Measurements from ENCODE around the gene EGFR. TPM values are rescaled to one million over a fixed set of nuclear protein-coding genes. Genes with fewer than 3 reads are reported as not detected.
A peak's percentile ranks its signal among the peaks of the same experiment; 100 is the strongest.

EGFR gene
- polyA plus RNA-seq, 1 of the 3 experiments (the other 2 are of a cell fraction): 37.6 TPM

DNA sequence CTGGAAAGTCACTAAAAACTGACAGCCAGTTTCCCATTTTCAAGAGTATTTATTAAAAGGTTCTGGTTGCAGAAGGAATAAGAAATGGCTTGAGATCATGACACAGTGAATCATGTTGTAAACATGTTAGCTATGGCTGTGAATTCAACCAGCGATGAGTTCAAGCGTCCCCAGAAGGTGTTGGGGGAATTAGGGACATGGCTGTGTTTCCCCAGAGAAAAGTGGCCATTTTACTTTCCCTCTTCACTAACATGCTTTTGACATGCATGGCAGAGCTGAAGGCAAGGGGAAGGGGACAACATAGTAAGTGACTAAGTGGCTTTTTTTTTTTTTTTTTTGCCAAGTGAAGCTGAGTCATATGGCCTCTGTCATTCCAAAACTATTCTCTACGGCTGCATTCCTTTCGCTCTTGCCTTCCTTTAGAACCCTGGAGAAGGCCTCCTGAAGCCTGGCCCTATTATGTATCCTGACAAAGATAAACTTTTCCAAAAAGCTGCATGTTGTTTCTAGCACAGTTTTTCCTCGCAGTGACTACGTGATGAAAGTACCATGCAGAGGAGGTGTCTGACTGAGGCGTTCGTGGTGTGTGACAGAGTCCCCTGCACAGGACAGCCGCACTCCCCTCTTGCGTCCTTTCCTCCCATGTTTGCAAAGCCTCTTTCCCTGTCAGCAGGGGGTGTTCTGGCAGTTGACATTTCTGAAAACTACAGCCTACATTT, 46.9 kb downstream of the EGFR start:
- CTCF ChIA-PET: interaction anchor here (0.9 to 2.4 kb wide), 4 partner anchors 9 to 277 kb away, joined by 3 to 13 read pairs (median 4); no protein-coding TSS in a partner anchor
- DNase-seq: no peak
- Histone ChIP-seq H2AFZ (ENCODE audit: low read depth) (no peak overlapping the region), H3K27ac (ENCODE audit: low read depth in 2 of 2, low read length in 1 of 2) (peak overlapping the region; percentile 82 to 97; a peak in 3 of 4 replicates), H3K9me2 (no peaks in the 10 kb centered on the region), H3K27me3 (ENCODE audit: insufficient read depth) (no peaks in the 10 kb centered on the region), H3K9me3 (no peaks in the 10 kb centered on the region), H3F3A (replicated peaks; ENCODE audit: insufficient read depth) (peaks cover 42% of the 10 kb centered on the region), H3K4me3 (ENCODE audit: low read depth in 2 of 2, low read length in 1 of 2) (peak overlapping the region in 1 of 2 experiments; percentile 23; a peak in 1 of 4 replicates), H3K79me2 (ENCODE audit: insufficient read depth) (peaks cover 85% of the 10 kb centered on the region), H3K4me2 (peak overlapping the region; percentile 72), H3K9ac (peak overlapping the region; percentile 70), H4K20me1 (ENCODE audit: insufficient read depth) (no peaks in the 10 kb centered on the region; the same call in 1 of the 2 replicates), H3K4me1 (ENCODE audit: control insufficient read depth in 1 of 2, insufficient read depth in 2 of 2, low read depth in 1 of 2, low read length in 1 of 2) (peaks cover 19 to 60% of the 10 kb centered on the region in 2 experiments), H3K36me3 (replicated peaks in 1 of 2; ENCODE audit: control insufficient read depth in 1 of 2, insufficient read depth in 2 of 2, low read length in 1 of 2) (peaks cover 3 to 32% of the 10 kb centered on the region in 2 experiments)
- WGBS (ENCODE audit: low lambda C conversion rate): 19% methylated on average over 10 of the region's 10 CpGs
- POLR2A ChIA-PET: no interaction called here
- TF ChIP-seq, protein P1, sequence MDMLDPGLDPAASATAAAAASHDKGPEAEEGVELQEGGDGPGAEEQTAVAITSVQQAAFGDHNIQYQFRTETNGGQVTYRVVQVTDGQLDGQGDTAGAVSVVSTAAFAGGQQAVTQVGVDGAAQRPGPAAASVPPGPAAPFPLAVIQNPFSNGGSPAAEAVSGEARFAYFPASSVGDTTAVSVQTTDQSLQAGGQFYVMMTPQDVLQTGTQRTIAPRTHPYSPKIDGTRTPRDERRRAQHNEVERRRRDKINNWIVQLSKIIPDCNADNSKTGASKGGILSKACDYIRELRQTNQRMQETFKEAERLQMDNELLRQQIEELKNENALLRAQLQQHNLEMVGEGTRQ (IDR thresholded peaks at IDR 0.05; ENCODE audit: borderline replicate concordance, low read depth, low read length): no peak
- TF ChIP-seq RFX5 (IDR thresholded peaks at IDR 0.05; ENCODE audit: low read length) (no peak), CHD2 (IDR thresholded peaks at IDR 0.05; ENCODE audit: low read length, partially characterized antibody) (no peak), RXRA (IDR thresholded peaks at IDR 0.05; ENCODE audit: borderline replicate concordance, low read depth) (no peak), POLR2AphosphoS5 (IDR thresholded peaks at IDR 0.05; ENCODE audit: low read depth, low read length) (peak; percentile 35; the same call in 1 of the 2 replicates), GATA2 (CRISPR knock-in tag; IDR thresholded peaks at IDR 0.05) (no peak), FOSL2 (IDR thresholded peaks at IDR 0.05; ENCODE audit: borderline replicate concordance, low read depth) (peak; percentile 98), EZH2phosphoT487 (IDR thresholded peaks at IDR 0.05; ENCODE audit: borderline replicate concordance, low read depth) (no peak), RAD21 (IDR thresholded peaks at IDR 0.05; ENCODE audit: low read length) (peak; percentile 4; the same call in 1 of the 2 replicates), TCF12 (IDR thresholded peaks at IDR 0.05) (peak; percentile 79), TAF1 (IDR thresholded peaks at IDR 0.05; ENCODE audit: borderline replicate concordance, low read depth, low read length) (peak; percentile 54; the same call in 1 of the 2 replicates), EP300 (IDR thresholded peaks at IDR 0.05; ENCODE audit: borderline replicate concordance in 1 of 2, low read depth in 1 of 2, low read length in 1 of 2) (peak in 1 of 2 experiments; percentile 84; a peak in 2 of 4 replicates), NFIC (IDR thresholded peaks at IDR 0.05; ENCODE audit: borderline replicate concordance) (peak; percentile 82), YY1 (IDR thresholded peaks at IDR 0.05; ENCODE audit: low read depth) (peak; percentile 37; the same call in 1 of the 2 replicates), TEAD4 (IDR thresholded peaks at IDR 0.05; ENCODE audit: borderline replicate concordance, insufficient read depth) (peak; percentile 94), NRF1 (IDR thresholded peaks at IDR 0.05; ENCODE audit: low read depth, low read length) (no peak), MXI1 (IDR thresholded peaks at IDR 0.05; ENCODE audit: low read depth, low read length) (no peak)
- TF ChIP-seq, protein P2, sequence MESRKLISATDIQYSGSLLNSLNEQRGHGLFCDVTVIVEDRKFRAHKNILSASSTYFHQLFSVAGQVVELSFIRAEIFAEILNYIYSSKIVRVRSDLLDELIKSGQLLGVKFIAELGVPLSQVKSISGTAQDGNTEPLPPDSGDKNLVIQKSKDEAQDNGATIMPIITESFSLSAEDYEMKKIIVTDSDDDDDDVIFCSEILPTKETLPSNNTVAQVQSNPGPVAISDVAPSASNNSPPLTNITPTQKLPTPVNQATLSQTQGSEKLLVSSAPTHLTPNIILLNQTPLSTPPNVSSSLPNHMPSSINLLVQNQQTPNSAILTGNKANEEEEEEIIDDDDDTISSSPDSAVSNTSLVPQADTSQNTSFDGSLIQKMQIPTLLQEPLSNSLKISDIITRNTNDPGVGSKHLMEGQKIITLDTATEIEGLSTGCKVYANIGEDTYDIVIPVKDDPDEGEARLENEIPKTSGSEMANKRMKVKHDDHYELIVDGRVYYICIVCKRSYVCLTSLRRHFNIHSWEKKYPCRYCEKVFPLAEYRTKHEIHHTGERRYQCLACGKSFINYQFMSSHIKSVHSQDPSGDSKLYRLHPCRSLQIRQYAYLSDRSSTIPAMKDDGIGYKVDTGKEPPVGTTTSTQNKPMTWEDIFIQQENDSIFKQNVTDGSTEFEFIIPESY (IDR thresholded peaks at IDR 0.05; ENCODE audit: borderline replicate concordance, low read depth): 0 out of 2 replicates have a peak, but pooled peaks have one; percentile 44
- TF ChIP-seq, protein P3, sequence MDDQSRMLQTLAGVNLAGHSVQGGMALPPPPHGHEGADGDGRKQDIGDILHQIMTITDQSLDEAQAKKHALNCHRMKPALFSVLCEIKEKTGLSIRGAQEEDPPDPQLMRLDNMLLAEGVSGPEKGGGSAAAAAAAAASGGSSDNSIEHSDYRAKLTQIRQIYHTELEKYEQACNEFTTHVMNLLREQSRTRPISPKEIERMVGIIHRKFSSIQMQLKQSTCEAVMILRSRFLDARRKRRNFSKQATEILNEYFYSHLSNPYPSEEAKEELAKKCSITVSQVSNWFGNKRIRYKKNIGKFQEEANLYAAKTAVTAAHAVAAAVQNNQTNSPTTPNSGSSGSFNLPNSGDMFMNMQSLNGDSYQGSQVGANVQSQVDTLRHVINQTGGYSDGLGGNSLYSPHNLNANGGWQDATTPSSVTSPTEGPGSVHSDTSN (IDR thresholded peaks at IDR 0.05): peak; percentile 80
- TF ChIP-seq, protein P4, sequence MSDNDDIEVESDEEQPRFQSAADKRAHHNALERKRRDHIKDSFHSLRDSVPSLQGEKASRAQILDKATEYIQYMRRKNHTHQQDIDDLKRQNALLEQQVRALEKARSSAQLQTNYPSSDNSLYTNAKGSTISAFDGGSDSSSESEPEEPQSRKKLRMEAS (IDR thresholded peaks at IDR 0.05; ENCODE audit: low read depth): peak; percentile 55; the same call in 1 of the 2 replicates
- TF ChIP-seq, protein P5, sequence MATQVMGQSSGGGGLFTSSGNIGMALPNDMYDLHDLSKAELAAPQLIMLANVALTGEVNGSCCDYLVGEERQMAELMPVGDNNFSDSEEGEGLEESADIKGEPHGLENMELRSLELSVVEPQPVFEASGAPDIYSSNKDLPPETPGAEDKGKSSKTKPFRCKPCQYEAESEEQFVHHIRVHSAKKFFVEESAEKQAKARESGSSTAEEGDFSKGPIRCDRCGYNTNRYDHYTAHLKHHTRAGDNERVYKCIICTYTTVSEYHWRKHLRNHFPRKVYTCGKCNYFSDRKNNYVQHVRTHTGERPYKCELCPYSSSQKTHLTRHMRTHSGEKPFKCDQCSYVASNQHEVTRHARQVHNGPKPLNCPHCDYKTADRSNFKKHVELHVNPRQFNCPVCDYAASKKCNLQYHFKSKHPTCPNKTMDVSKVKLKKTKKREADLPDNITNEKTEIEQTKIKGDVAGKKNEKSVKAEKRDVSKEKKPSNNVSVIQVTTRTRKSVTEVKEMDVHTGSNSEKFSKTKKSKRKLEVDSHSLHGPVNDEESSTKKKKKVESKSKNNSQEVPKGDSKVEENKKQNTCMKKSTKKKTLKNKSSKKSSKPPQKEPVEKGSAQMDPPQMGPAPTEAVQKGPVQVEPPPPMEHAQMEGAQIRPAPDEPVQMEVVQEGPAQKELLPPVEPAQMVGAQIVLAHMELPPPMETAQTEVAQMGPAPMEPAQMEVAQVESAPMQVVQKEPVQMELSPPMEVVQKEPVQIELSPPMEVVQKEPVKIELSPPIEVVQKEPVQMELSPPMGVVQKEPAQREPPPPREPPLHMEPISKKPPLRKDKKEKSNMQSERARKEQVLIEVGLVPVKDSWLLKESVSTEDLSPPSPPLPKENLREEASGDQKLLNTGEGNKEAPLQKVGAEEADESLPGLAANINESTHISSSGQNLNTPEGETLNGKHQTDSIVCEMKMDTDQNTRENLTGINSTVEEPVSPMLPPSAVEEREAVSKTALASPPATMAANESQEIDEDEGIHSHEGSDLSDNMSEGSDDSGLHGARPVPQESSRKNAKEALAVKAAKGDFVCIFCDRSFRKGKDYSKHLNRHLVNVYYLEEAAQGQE (IDR thresholded peaks at IDR 0.05; ENCODE audit: low read depth, low read length): peak; percentile 72; the same call in 1 of the 2 replicates
- TF ChIP-seq, protein P6, sequence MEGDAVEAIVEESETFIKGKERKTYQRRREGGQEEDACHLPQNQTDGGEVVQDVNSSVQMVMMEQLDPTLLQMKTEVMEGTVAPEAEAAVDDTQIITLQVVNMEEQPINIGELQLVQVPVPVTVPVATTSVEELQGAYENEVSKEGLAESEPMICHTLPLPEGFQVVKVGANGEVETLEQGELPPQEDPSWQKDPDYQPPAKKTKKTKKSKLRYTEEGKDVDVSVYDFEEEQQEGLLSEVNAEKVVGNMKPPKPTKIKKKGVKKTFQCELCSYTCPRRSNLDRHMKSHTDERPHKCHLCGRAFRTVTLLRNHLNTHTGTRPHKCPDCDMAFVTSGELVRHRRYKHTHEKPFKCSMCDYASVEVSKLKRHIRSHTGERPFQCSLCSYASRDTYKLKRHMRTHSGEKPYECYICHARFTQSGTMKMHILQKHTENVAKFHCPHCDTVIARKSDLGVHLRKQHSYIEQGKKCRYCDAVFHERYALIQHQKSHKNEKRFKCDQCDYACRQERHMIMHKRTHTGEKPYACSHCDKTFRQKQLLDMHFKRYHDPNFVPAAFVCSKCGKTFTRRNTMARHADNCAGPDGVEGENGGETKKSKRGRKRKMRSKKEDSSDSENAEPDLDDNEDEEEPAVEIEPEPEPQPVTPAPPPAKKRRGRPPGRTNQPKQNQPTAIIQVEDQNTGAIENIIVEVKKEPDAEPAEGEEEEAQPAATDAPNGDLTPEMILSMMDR (IDR thresholded peaks at IDR 0.05): peak; percentile 36

All from SK-N-SH (cell line).